ENCODE measurements around the gene FADS2. TPM values are rescaled to one million over a fixed set of nuclear protein-coding genes. Genes with fewer than 3 reads are reported as not detected.

Gene FADS2
- total and polyA plus RNA-seq, 10 of the 15 experiments (the other 5 are each of a cell fraction or from before 2014, with no cell fraction given) = 3.3 to 313 (median 149) TPM

- no peak for TF ChIP-seq NFYA (IDR thresholded peaks at IDR 0.05; ENCODE audit: borderline replicate concordance, low read depth, low read length)
Observed at GRCh38 chr11:61911701-61912529, 83.8 kb downstream of the FADS2 start (continued).

- SMC1A ChIA-PET (ENCODE audit: uncharacterized antibody, unreplicated experiment) = interaction anchor here (0.8 kb wide), 1 partner anchor 17 kb away, joined by 3 read pairs; no protein-coding TSS in a partner anchor
- Histone ChIP-seq H3K9me3 (replicated peaks; ENCODE audit: control insufficient read depth, insufficient read depth, low read length) (no peaks in the 10 kb centered on the region), H4K20me1 (ENCODE audit: control insufficient read depth, insufficient read depth) (no peaks in the 10 kb centered on the region), H3K4me1 (ENCODE audit: control insufficient read depth, insufficient read depth, low read length) (no peaks in the 10 kb centered on the region), H3K27me3 (replicated peaks in 1 of 2; ENCODE audit: control insufficient read depth in 2 of 2, insufficient read depth in 2 of 2, low read length in 1 of 2) (peaks cover 3 to 4% of the 10 kb centered on the region in 2 experiments; a peak in 3 of 4 replicates), H3K4me2 (ENCODE audit: control insufficient read depth, insufficient read depth) (no peak overlapping the region), H3K9ac (ENCODE audit: control insufficient read depth, insufficient read depth, low read length) (no peak overlapping the region), H3K4me3 (no peak overlapping the region), H3K27ac (ENCODE audit: control insufficient read depth, insufficient read depth) (no peak overlapping the region), H3K79me2 (ENCODE audit: control insufficient read depth, insufficient read depth, low read length) (no peaks in the 10 kb centered on the region), H2AFZ (ENCODE audit: control insufficient read depth, low read depth, low read length) (no peak overlapping the region), H3K36me3 (ENCODE audit: control insufficient read depth in 2 of 2, insufficient read depth in 2 of 2, low read length in 1 of 2) (no peaks in the 10 kb centered on the region)
- DNase-seq (ENCODE audit: low read depth, low spot score) (no peak), FAIRE-seq (no peak), ATAC-seq (no peak)
- TF ChIP-seq KLF5 (IDR thresholded peaks at IDR 0.05; ENCODE audit: partially characterized antibody) (no peak), BCLAF1 (IDR thresholded peaks at IDR 0.05) (no peak), TCF3 (IDR thresholded peaks at IDR 0.05; ENCODE audit: borderline replicate concordance, insufficient read depth, low read depth, low read length) (no peak), YBX1 (IDR thresholded peaks at IDR 0.05) (no peak), SPI1 (IDR thresholded peaks at IDR 0.05; ENCODE audit: borderline replicate concordance, insufficient read depth, low read depth, low read length) (no peak)
- TF ChIP-seq, protein P1, sequence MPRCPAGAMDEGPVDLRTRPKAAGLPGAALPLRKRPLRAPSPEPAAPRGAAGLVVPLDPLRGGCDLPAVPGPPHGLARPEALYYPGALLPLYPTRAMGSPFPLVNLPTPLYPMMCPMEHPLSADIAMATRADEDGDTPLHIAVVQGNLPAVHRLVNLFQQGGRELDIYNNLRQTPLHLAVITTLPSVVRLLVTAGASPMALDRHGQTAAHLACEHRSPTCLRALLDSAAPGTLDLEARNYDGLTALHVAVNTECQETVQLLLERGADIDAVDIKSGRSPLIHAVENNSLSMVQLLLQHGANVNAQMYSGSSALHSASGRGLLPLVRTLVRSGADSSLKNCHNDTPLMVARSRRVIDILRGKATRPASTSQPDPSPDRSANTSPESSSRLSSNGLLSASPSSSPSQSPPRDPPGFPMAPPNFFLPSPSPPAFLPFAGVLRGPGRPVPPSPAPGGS (IDR thresholded peaks at IDR 0.05; ENCODE audit: borderline replicate concordance, insufficient read depth, low read depth, low read length, poor library complexity, severe bottlenecking) = no peak
- intact Hi-C loops (cut with micrococcal nuclease; ENCODE audit: unreplicated experiment) = no loop called here
- WGBS (ENCODE audit: insufficient coverage, insufficient replicate concordance, low lambda C conversion rate, missing lambda C conversion rate) = 29% methylated on average over 6 of the region's 6 CpGs
- in situ Hi-C loops (cut with MboI) = no loop called here
- no TSS peak for BruUV-seq (replicated peaks)
- CTCF ChIA-PET = interaction anchor here (1.1 to 1.9 kb wide), 2 partner anchors 14 to 169 kb away, joined by 5 to 12 read pairs; no protein-coding TSS in a partner anchor
- POLR2A ChIA-PET = no interaction called here
- RAD21 ChIA-PET (ENCODE audit: unreplicated experiment) = no interaction called here
Observed at GRCh38 chr11:61912530-61912898, 84.4 kb downstream of the FADS2 start.

All from GM12878 (cell line).